Measurements from ENCODE around the gene CDH4.
A peak's percentile ranks its signal among the peaks of the same experiment; 100 is the strongest.
"Not testable (repeated sequence)": the region's sequence is repeated elsewhere in the genome, so short reads cannot be mapped to it uniquely, and the experiment has no call there.

Gene CDH4

GRCh38 chr20:61416546-61416945 is 164.5 kb downstream of the CDH4 start:
- DNase-seq (ENCODE audit: low read depth, low spot score) = no peak

- DNase-seq (ENCODE audit: low read depth, low spot score) = no peak
Observed at GRCh38 chr20:61417221-61417941, 165.3 kb downstream of the CDH4 start.

- no peak for DNase-seq (ENCODE audit: low read depth, low spot score)
Observed at GRCh38 chr20:61419010-61419409, 166.9 kb downstream of the CDH4 start.

GRCh38 chr20:61419501-61419900 is 167.4 kb downstream of the CDH4 start:
- DNase-seq (ENCODE audit: low read depth, low spot score) = no peak

GRCh38 chr20:61420056-61420455 is 168.0 kb downstream of the CDH4 start:
- no peak for DNase-seq (ENCODE audit: low read depth, low spot score)

GRCh38 chr20:61420781-61421180 is 168.7 kb downstream of the CDH4 start:
- no peak for DNase-seq (ENCODE audit: low read depth, low spot score)

- no peak for DNase-seq (ENCODE audit: low read depth, low spot score)
Observed at GRCh38 chr20:61422636-61423425, 170.8 kb downstream of the CDH4 start.

GRCh38 chr20:61424011-61424627 is 172.1 kb downstream of the CDH4 start:
- DNase-seq (ENCODE audit: low read depth, low spot score) = no peak

- DNase-seq (ENCODE audit: low read depth, low spot score) = no peak
Observed at GRCh38 chr20:61424628-61425420, 172.8 kb downstream of the CDH4 start.

- not testable (repeated sequence) for DNase-seq (ENCODE audit: low read depth, low spot score)
Observed at GRCh38 chr20:61425541-61425991, 173.5 kb downstream of the CDH4 start.

GRCh38 chr20:61426352-61426751 is 174.3 kb downstream of the CDH4 start:
- no peak for DNase-seq (ENCODE audit: low read depth, low spot score)

GRCh38 chr20:61429458-61430227 is 177.6 kb downstream of the CDH4 start:
- no peak for DNase-seq (ENCODE audit: low read depth, low spot score)

- DNase-seq (ENCODE audit: low read depth, low spot score) = no peak
Observed at GRCh38 chr20:61430228-61430624, 178.2 kb downstream of the CDH4 start.

GRCh38 chr20:61433176-61433575 is 181.1 kb downstream of the CDH4 start:
- no peak for DNase-seq (ENCODE audit: low read depth, low spot score)

GRCh38 chr20:61433816-61434215 is 181.8 kb downstream of the CDH4 start:
- DNase-seq (ENCODE audit: low read depth, low spot score) = no peak

GRCh38 chr20:61434341-61434781 is 182.3 kb downstream of the CDH4 start:
- DNase-seq (ENCODE audit: low read depth, low spot score) = no peak

GRCh38 chr20:61435184-61435822 is 183.2 kb downstream of the CDH4 start:
- no peak for DNase-seq (ENCODE audit: low read depth, low spot score)

GRCh38 chr20:61435823-61436220 is 183.8 kb downstream of the CDH4 start:
- DNase-seq (ENCODE audit: low read depth, low spot score) = no peak

GRCh38 chr20:61436283-61436666 is 184.2 kb downstream of the CDH4 start:
- DNase-seq (ENCODE audit: low read depth, low spot score) = no peak

- peak; percentile 29 for DNase-seq (ENCODE audit: low read depth, low spot score)
Observed at GRCh38 chr20:61436667-61437279, 184.7 kb downstream of the CDH4 start.
